Measurements from ENCODE around the gene BTBD1.

- TF ChIP-seq POLR2A (IDR thresholded peaks at IDR 0.05) = no peak
- TF ChIP-seq CTCF (IDR thresholded peaks at IDR 0.05 in 4 of 5, conservative IDR thresholded peaks at IDR 0.05 in 1 of 5) = no peak
These were observed 97.7 kb downstream of the BTBD1 start for GRCh38 chr15:82969353-82969752.
